Liver (tissue), 9 donors: Measurements from ENCODE around the gene XKR7. TPM values are rescaled to one million over a fixed set of nuclear protein-coding genes. Genes with fewer than 3 reads are reported as not detected.

ENCODE experiments used
- DNase-seq: peaks from one replicate; pipeline ENCODE4 v3.0.0-alpha.2; 2017; ENCODE audit warnings: low spot score
- H3K27ac ChIP-seq, 2 donors: one replicate each; pipeline ENCODE4 v1.7.0; 2013; ENCODE audit warnings: inconsistent platforms in 2 of 2, low read length in 2 of 2, control low read depth in 1 of 2, low read depth in 1 of 2, mild to moderate bottlenecking in 1 of 2
- H3K27me3 ChIP-seq, 4 donors: one replicate each; pipeline versions ENCODE4 v1.6.1 to v1.7.0; 2013; ENCODE audit warnings: low read length in 3 of 4, inconsistent platforms in 1 of 4, mild to moderate bottlenecking in 1 of 4, moderate library complexity in 1 of 4; ENCODE audit not compliant: control insufficient read depth in 4 of 4, insufficient read depth in 4 of 4
- H3K36me3 ChIP-seq, 4 donors: one replicate each; pipeline versions ENCODE4 v1.6.1 to v1.7.0; 2013; ENCODE audit warnings: low read length in 3 of 4, mild to moderate bottlenecking in 3 of 4, low read depth in 1 of 4, moderate library complexity in 1 of 4; ENCODE audit not compliant: control insufficient read depth in 4 of 4, insufficient read depth in 3 of 4
- H3K4me1 ChIP-seq, 4 donors: one replicate each; pipeline versions ENCODE4 v1.6.1 to v1.7.0; 2013; ENCODE audit warnings: low read length in 3 of 4, mild to moderate bottlenecking in 3 of 4, moderate library complexity in 1 of 4; ENCODE audit not compliant: control insufficient read depth in 4 of 4, insufficient read depth in 4 of 4
- H3K4me3 ChIP-seq, 3 donors: one replicate each; pipeline versions ENCODE4 v1.6.1 to v1.7.0; 2013; ENCODE audit warnings: low read length in 3 of 3, control low read depth in 1 of 3, low read depth in 1 of 3, mild to moderate bottlenecking in 1 of 3
- H3K9ac ChIP-seq, 2 donors: one replicate each; pipeline ENCODE4 v1.7.0; 2013; ENCODE audit warnings: low read length in 2 of 2, mild to moderate bottlenecking in 2 of 2, moderate library complexity in 2 of 2, control low read depth in 1 of 2, low read depth in 1 of 2
- H3K9me3 ChIP-seq, 4 donors: one replicate each; pipeline versions ENCODE4 v1.6.1 to v1.7.0; 2013; ENCODE audit warnings: low read length in 3 of 4; ENCODE audit not compliant: control insufficient read depth in 4 of 4
- EGR1 ChIP-seq, 2 donors: IDR thresholded peaks; 2 replicates each; pipeline ENCODE4 v1.6.1; 2016 to 2018; ENCODE audit warnings: antibody characterized with exemption in 2 of 2, low read depth in 2 of 2
- FOXA1 ChIP-seq: IDR thresholded peaks from 2 replicates; pipeline ENCODE4 v1.6.1; 2016; ENCODE audit warnings: antibody characterized with exemption
- GABPA ChIP-seq, 2 donors: IDR thresholded peaks in 1 of 2; conservative IDR thresholded peaks in 1 of 2; 2 replicates each; pipeline ENCODE4 v1.6.1; 2016; ENCODE audit warnings: antibody characterized with exemption in 2 of 2, mild to moderate bottlenecking in 1 of 2, moderate library complexity in 1 of 2
- HNF4A ChIP-seq, 2 donors: conservative IDR thresholded peaks; 2 replicates each; pipeline ENCODE4 v1.6.1; 2016; ENCODE audit warnings: antibody characterized with exemption in 2 of 2, mild to moderate bottlenecking in 2 of 2
- HNF4G ChIP-seq: IDR thresholded peaks from 2 replicates; pipeline ENCODE4 v1.6.1; 2016; ENCODE audit warnings: antibody characterized with exemption
- JUND ChIP-seq, 2 donors: IDR thresholded peaks; 2 replicates each; pipeline ENCODE4 v1.6.1; 2016; ENCODE audit warnings: antibody characterized with exemption in 2 of 2
- NR2F2 ChIP-seq: IDR thresholded peaks from 2 replicates; pipeline ENCODE4 v1.6.1; 2016; ENCODE audit warnings: antibody characterized with exemption
- RAD21 ChIP-seq, 2 donors: IDR thresholded peaks; 2 replicates each; pipeline ENCODE4 v1.6.1; 2016; ENCODE audit warnings: antibody characterized with exemption in 2 of 2, mild to moderate bottlenecking in 2 of 2
- RXRA ChIP-seq, 2 donors: IDR thresholded peaks; 2 replicates each; pipeline ENCODE4 v1.6.1; 2017 to 2018; ENCODE audit warnings: antibody characterized with exemption in 2 of 2, mild to moderate bottlenecking in 1 of 2
- SP1 ChIP-seq: IDR thresholded peaks from 2 replicates; pipeline ENCODE4 v1.6.1; 2018; ENCODE audit warnings: antibody characterized with exemption, mild to moderate bottlenecking
- TAF1 ChIP-seq: conservative IDR thresholded peaks from 2 replicates; pipeline ENCODE4 v1.6.1; 2016; ENCODE audit warnings: antibody characterized with exemption, mild to moderate bottlenecking
- YY1 ChIP-seq: IDR thresholded peaks from 2 replicates; pipeline ENCODE4 v1.6.1; 2016; ENCODE audit warnings: antibody characterized with exemption, mild to moderate bottlenecking
- WGBS: extraction: QIAGEN DNeasy Blood & Tissue Kit; methylation state at CpG from one replicate; pipeline ENCODE4 v1.1.7; 2013; 5-methylcytosine and 5-hydroxymethylcytosine counted together
- polyA plus RNA-seq, 2 donors: library from polyadenylated mRNA; stranded (reverse) in 1 of 2; unstranded in 1 of 2; fragments of 200-250 nt in 1 of 2; fragments of >200 nt in 1 of 2; fragmentation: Nextera tagmentation in 1 of 2; extraction: Ambion mirVana in 1 of 2; gene quantifications; one replicate each; pipeline versions ENCODE4 v1.2.1 to v1.2.3, GENCODE V29; 2013 to 2015
- total RNA-seq, 2 donors: library from RNA; depleted of rRNA; stranded (reverse); fragments of >200 nt; gene quantifications; one replicate each; pipeline ENCODE4 v1.2.3, GENCODE V29; 2014
- TF ChIP-seq, protein P1 (sequence below): fragments of 150-350 bp; IDR thresholded peaks from 2 replicates; pipeline ENCODE4 v1.5.1; 2017; ENCODE audit warnings: improper control_type of control experiment, low read depth, low read length; ENCODE audit not compliant: missing input control
- TF ChIP-seq, protein P2 (sequence below): IDR thresholded peaks from 2 replicates; pipeline ENCODE4 v1.6.1; 2016; ENCODE audit warnings: antibody characterized with exemption
- TF ChIP-seq, protein P3 (sequence below): IDR thresholded peaks from 2 replicates; pipeline ENCODE4 v1.6.1; 2016; ENCODE audit warnings: antibody characterized with exemption
- TF ChIP-seq, protein P4 (sequence below): IDR thresholded peaks from 2 replicates; pipeline ENCODE4 v1.6.1; 2016; ENCODE audit warnings: antibody characterized with exemption, mild to moderate bottlenecking
- donor health status: healthy.
- donor health status: healthy.
- donor health status: healthy.
- donor health status: healthy.
- donor health status: healthy.

Gene XKR7, protein sequence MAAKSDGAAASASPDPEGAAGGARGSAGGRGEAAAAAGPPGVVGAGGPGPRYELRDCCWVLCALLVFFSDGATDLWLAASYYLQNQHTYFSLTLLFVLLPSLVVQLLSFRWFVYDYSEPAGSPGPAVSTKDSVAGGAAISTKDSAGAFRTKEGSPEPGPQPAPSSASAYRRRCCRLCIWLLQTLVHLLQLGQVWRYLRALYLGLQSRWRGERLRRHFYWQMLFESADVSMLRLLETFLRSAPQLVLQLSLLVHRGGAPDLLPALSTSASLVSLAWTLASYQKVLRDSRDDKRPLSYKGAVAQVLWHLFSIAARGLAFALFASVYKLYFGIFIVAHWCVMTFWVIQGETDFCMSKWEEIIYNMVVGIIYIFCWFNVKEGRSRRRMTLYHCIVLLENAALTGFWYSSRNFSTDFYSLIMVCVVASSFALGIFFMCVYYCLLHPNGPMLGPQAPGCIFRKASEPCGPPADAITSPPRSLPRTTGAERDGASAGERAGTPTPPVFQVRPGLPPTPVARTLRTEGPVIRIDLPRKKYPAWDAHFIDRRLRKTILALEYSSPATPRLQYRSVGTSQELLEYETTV
- total RNA-seq: under 1 TPM; under 0.01 to 0.05 TPM
- polyA plus RNA-seq: not detected

DNA sequence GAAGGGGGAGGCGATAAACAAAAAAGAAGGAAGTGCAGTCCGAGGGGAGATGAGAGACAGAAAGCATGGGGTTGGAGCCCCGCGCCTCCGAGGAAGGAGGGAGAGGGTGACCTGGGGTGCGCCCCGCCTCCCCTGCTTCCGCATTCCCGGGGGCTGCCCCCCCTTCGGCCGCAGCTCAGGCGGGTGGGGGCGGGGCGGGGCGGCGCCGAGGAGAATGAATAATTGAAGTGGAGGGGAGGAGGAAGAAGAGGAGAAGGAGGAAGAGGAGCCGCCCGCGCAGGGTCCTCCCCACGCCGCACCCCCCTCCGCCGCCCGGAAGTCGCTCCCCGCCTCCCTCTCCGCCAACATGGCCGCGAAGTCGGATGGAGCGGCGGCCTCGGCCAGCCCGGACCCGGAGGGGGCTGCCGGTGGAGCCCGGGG lies at the start of gene XKR7:
Gene XKR7, plus strand, starts transcription at position 322 of the 420 bp plus-strand sequence. Its CDS starts 25 bp downstream, at position 347.
- Histone ChIP-seq H3K36me3 (no peaks in the 10 kb centered on the region), H3K9ac (no peak within 1 kb of the TSS), H3K27ac (no peak within 1 kb of the TSS), H3K27me3 (peaks cover 3 to 9% (median 6%) of the 10 kb centered on the region in 4 donors), H3K9me3 (no peaks in the 10 kb centered on the region), H3K4me1 (peaks cover 0 to 4% (median 0%) of the 10 kb centered on the region in 4 donors), H3K4me3 (peak within 1 kb of the TSS in 1 of 3 donors; percentile 32)
- DNase-seq: no peak
- WGBS: 5% methylated on average over 38 of the region's 38 CpGs
- TF ChIP-seq JUND (IDR thresholded peaks at IDR 0.05) (no peak), YY1 (no peak), HNF4A (conservative IDR thresholded peaks at IDR 0.05) (no peak), NR2F2 (no peak), EGR1 (IDR thresholded peaks at IDR 0.05; ENCODE audit: low read depth in 2 of 2) (no peak), SP1 (no peak), FOXA1 (no peak), GABPA (IDR thresholded peaks at IDR 0.05 in 1 of 2, conservative IDR thresholded peaks at IDR 0.05 in 1 of 2) (no peak), RAD21 (IDR thresholded peaks at IDR 0.05) (no peak), HNF4G (no peak)
- TF ChIP-seq, protein P1, sequence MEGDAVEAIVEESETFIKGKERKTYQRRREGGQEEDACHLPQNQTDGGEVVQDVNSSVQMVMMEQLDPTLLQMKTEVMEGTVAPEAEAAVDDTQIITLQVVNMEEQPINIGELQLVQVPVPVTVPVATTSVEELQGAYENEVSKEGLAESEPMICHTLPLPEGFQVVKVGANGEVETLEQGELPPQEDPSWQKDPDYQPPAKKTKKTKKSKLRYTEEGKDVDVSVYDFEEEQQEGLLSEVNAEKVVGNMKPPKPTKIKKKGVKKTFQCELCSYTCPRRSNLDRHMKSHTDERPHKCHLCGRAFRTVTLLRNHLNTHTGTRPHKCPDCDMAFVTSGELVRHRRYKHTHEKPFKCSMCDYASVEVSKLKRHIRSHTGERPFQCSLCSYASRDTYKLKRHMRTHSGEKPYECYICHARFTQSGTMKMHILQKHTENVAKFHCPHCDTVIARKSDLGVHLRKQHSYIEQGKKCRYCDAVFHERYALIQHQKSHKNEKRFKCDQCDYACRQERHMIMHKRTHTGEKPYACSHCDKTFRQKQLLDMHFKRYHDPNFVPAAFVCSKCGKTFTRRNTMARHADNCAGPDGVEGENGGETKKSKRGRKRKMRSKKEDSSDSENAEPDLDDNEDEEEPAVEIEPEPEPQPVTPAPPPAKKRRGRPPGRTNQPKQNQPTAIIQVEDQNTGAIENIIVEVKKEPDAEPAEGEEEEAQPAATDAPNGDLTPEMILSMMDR: no peak
- TF ChIP-seq, protein P2, sequence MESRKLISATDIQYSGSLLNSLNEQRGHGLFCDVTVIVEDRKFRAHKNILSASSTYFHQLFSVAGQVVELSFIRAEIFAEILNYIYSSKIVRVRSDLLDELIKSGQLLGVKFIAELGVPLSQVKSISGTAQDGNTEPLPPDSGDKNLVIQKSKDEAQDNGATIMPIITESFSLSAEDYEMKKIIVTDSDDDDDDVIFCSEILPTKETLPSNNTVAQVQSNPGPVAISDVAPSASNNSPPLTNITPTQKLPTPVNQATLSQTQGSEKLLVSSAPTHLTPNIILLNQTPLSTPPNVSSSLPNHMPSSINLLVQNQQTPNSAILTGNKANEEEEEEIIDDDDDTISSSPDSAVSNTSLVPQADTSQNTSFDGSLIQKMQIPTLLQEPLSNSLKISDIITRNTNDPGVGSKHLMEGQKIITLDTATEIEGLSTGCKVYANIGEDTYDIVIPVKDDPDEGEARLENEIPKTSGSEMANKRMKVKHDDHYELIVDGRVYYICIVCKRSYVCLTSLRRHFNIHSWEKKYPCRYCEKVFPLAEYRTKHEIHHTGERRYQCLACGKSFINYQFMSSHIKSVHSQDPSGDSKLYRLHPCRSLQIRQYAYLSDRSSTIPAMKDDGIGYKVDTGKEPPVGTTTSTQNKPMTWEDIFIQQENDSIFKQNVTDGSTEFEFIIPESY: no peak
- TF ChIP-seq, protein P3, sequence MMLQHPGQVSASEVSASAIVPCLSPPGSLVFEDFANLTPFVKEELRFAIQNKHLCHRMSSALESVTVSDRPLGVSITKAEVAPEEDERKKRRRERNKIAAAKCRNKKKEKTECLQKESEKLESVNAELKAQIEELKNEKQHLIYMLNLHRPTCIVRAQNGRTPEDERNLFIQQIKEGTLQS: no peak

DNA sequence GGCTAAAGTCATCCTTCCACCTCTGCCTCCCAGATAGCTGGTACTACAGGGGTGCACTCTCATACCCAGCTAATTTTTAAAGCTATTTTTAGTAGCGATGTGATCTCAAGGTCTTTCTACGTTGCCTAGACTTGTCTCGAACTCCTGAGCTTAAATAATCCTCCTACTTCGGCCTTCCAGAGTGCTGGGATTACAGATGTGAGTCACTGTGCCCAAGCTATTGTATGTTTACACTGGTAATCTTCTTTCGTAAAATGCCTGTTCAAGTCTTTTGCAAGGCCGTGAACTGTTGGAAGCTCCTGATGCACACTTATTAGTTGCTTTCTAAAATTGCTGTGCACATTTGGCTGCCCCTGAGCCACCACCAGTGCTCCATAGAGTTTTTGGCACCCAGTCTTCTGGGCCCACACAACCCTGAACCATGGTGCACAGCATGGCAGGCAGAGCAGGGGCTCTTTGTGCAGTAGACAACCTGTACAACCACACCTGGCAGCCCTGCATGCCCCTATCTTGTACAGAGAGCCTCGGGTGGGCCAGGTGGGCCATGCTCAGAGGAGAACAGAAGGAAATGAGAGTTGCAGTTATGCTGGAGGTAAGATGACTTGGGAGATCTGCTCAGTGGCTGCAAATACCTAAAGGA lies 49.4 kb upstream of the XKR7 start:
- no peak for DNase-seq
- H3K27ac ChIP-seq: no peak overlapping the region
- no peaks in the 10 kb centered on the region for H3K4me1 ChIP-seq
- H3K9ac ChIP-seq: no peak overlapping the region
- H3K36me3 ChIP-seq: no peaks in the 10 kb centered on the region
- peaks cover 0 to 7% (median 0%) of the 10 kb centered on the region in 4 donors for H3K27me3 ChIP-seq
- no peak overlapping the region for H3K4me3 ChIP-seq
- H3K9me3 ChIP-seq: no peaks in the 10 kb centered on the region
- 80% methylated on average over 7 of the region's 7 CpGs for WGBS
- TF ChIP-seq SP1: no peak
- TF ChIP-seq NR2F2: no peak
- TF ChIP-seq GABPA (IDR thresholded peaks at IDR 0.05 in 1 of 2, conservative IDR thresholded peaks at IDR 0.05 in 1 of 2): no peak
- TF ChIP-seq, protein P4, sequence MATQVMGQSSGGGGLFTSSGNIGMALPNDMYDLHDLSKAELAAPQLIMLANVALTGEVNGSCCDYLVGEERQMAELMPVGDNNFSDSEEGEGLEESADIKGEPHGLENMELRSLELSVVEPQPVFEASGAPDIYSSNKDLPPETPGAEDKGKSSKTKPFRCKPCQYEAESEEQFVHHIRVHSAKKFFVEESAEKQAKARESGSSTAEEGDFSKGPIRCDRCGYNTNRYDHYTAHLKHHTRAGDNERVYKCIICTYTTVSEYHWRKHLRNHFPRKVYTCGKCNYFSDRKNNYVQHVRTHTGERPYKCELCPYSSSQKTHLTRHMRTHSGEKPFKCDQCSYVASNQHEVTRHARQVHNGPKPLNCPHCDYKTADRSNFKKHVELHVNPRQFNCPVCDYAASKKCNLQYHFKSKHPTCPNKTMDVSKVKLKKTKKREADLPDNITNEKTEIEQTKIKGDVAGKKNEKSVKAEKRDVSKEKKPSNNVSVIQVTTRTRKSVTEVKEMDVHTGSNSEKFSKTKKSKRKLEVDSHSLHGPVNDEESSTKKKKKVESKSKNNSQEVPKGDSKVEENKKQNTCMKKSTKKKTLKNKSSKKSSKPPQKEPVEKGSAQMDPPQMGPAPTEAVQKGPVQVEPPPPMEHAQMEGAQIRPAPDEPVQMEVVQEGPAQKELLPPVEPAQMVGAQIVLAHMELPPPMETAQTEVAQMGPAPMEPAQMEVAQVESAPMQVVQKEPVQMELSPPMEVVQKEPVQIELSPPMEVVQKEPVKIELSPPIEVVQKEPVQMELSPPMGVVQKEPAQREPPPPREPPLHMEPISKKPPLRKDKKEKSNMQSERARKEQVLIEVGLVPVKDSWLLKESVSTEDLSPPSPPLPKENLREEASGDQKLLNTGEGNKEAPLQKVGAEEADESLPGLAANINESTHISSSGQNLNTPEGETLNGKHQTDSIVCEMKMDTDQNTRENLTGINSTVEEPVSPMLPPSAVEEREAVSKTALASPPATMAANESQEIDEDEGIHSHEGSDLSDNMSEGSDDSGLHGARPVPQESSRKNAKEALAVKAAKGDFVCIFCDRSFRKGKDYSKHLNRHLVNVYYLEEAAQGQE: no peak
- TF ChIP-seq, protein P1: no peak
- TF ChIP-seq EGR1 (IDR thresholded peaks at IDR 0.05; ENCODE audit: low read depth in 2 of 2): no peak
- no peak for TF ChIP-seq FOXA1
- TF ChIP-seq YY1: no peak
- TF ChIP-seq JUND (IDR thresholded peaks at IDR 0.05): no peak
- no peak for TF ChIP-seq TAF1
- TF ChIP-seq HNF4G: no peak
- TF ChIP-seq, protein P2: no peak
- no peak for TF ChIP-seq RXRA (IDR thresholded peaks at IDR 0.05)
